8988T (cell line): Measurements from ENCODE around the gene TAL2.

Source experiments
- DNase-seq: peaks from one replicate; pipeline ENCODE4 v3.0.0; 2011

TAL2 gene

GRCh38 chr9:105711867-105712266, 49.6 kb downstream of the TAL2 start:
- no peak for DNase-seq

- DNase-seq = no peak
Measured at GRCh38 chr9:105712297-105712696, 50.0 kb downstream of the TAL2 start.
